ENCODE data around the gene CDH18.
"Not testable (repeated sequence)": the region's sequence is repeated elsewhere in the genome, so short reads cannot be mapped to it uniquely, and the experiment has no call there.

The CDH18 gene

GRCh38 chr5:19859020-19859419 is 129.0 kb downstream of the CDH18 start:
- no peak overlapping the region for H3K27ac Mint-ChIP-seq
- no peaks in the 10 kb centered on the region for H3K36me3 Mint-ChIP-seq
- DNase-seq: no peak
- no peaks in the 10 kb centered on the region for H3K27me3 Mint-ChIP-seq
- peaks cover 23% of the 10 kb centered on the region for H3K9me3 Mint-ChIP-seq
- no peaks in the 10 kb centered on the region for H3K4me1 Mint-ChIP-seq
- no peak overlapping the region for H3K4me3 Mint-ChIP-seq
- CTCF ChIA-PET: no interaction called here

GRCh38 chr5:19855931-19856330 is 132.1 kb downstream of the CDH18 start:
- CTCF ChIA-PET: no interaction called here
- Mint-ChIP-seq H3K9me3 (peaks cover 6% of the 10 kb centered on the region), H3K4me3 (no peak overlapping the region), H3K36me3 (no peaks in the 10 kb centered on the region), H3K4me1 (no peaks in the 10 kb centered on the region), H3K27ac (no peak overlapping the region), H3K27me3 (no peaks in the 10 kb centered on the region)
- DNase-seq: no peak

- peaks cover 6% of the 10 kb centered on the region for H3K9me3 Mint-ChIP-seq
Measured at GRCh38 chr5:19855453-19855852, 132.5 kb downstream of the CDH18 start.

GRCh38 chr5:19855031-19855430 is 133.0 kb downstream of the CDH18 start:
- H3K4me3 Mint-ChIP-seq: no peak overlapping the region
- H3K9me3 Mint-ChIP-seq: peaks cover 6% of the 10 kb centered on the region
- DNase-seq: no peak
- H3K27ac Mint-ChIP-seq: no peak overlapping the region
- CTCF ChIA-PET: no interaction called here
- H3K36me3 Mint-ChIP-seq: no peaks in the 10 kb centered on the region
- no peaks in the 10 kb centered on the region for H3K4me1 Mint-ChIP-seq
- no peaks in the 10 kb centered on the region for H3K27me3 Mint-ChIP-seq

More at GRCh38 chr5:19855453-19855852, 132.5 kb downstream of the CDH18 start:
- H3K4me1 Mint-ChIP-seq: no peaks in the 10 kb centered on the region
- DNase-seq: no peak
- no peak overlapping the region for H3K27ac Mint-ChIP-seq
- CTCF ChIA-PET: no interaction called here
- H3K4me3 Mint-ChIP-seq: no peak overlapping the region
- no peaks in the 10 kb centered on the region for H3K27me3 Mint-ChIP-seq
- no peaks in the 10 kb centered on the region for H3K36me3 Mint-ChIP-seq

GRCh38 chr5:19853616-19854240 is 134.3 kb downstream of the CDH18 start:
- Mint-ChIP-seq H3K4me3 (no peak overlapping the region), H3K27ac (no peak overlapping the region), H3K36me3 (no peaks in the 10 kb centered on the region), H3K27me3 (no peaks in the 10 kb centered on the region), H3K9me3 (peaks cover 6% of the 10 kb centered on the region), H3K4me1 (no peaks in the 10 kb centered on the region)
- CTCF ChIA-PET: no interaction called here
- DNase-seq: no peak

GRCh38 chr5:19837536-19838174 is 150.3 kb downstream of the CDH18 start:
- Mint-ChIP-seq H3K9me3 (peaks cover 21% of the 10 kb centered on the region), H3K27ac (no peak overlapping the region), H3K4me3 (no peak overlapping the region), H3K27me3 (no peaks in the 10 kb centered on the region), H3K36me3 (no peaks in the 10 kb centered on the region), H3K4me1 (no peaks in the 10 kb centered on the region)
- DNase-seq: no peak
- CTCF ChIA-PET: no interaction called here

- H3K27ac Mint-ChIP-seq: no peak overlapping the region
- H3K36me3 Mint-ChIP-seq: no peaks in the 10 kb centered on the region
- DNase-seq: no peak
- no peak overlapping the region for H3K4me3 Mint-ChIP-seq
- H3K4me1 Mint-ChIP-seq: no peaks in the 10 kb centered on the region
- CTCF ChIA-PET: no interaction called here
- H3K27me3 Mint-ChIP-seq: no peaks in the 10 kb centered on the region
- H3K9me3 Mint-ChIP-seq: peaks cover 23% of the 10 kb centered on the region
Measured at GRCh38 chr5:19835442-19835841, 152.6 kb downstream of the CDH18 start.

GRCh38 chr5:19812720-19813119 is 175.3 kb downstream of the CDH18 start:
- H3K27me3 Mint-ChIP-seq, H3K9me3 Mint-ChIP-seq, H3K4me1 Mint-ChIP-seq, H3K36me3 Mint-ChIP-seq, H3K4me3 Mint-ChIP-seq, H3K27ac Mint-ChIP-seq, DNase-seq, CTCF ChIA-PET: not testable (repeated sequence)

- CTCF ChIA-PET: no interaction called here
Measured at GRCh38 chr5:19806756-19807155, 181.2 kb downstream of the CDH18 start.

GRCh38 chr5:19802686-19803085 is 185.3 kb downstream of the CDH18 start:
- Mint-ChIP-seq H3K27me3 (no peaks in the 10 kb centered on the region), H3K9me3 (peaks cover 6% of the 10 kb centered on the region), H3K4me1 (no peaks in the 10 kb centered on the region), H3K36me3 (no peaks in the 10 kb centered on the region), H3K27ac (no peak overlapping the region), H3K4me3 (no peak overlapping the region)
- CTCF ChIA-PET: no interaction called here
- no peak for DNase-seq

More at GRCh38 chr5:19806756-19807155, 181.2 kb downstream of the CDH18 start:
- H3K4me1 Mint-ChIP-seq: no peaks in the 10 kb centered on the region
- H3K4me3 Mint-ChIP-seq: no peak overlapping the region
- no peak overlapping the region for H3K27ac Mint-ChIP-seq
- peaks cover 8% of the 10 kb centered on the region for H3K9me3 Mint-ChIP-seq
- H3K36me3 Mint-ChIP-seq: no peaks in the 10 kb centered on the region
- no peaks in the 10 kb centered on the region for H3K27me3 Mint-ChIP-seq
- DNase-seq: no peak

GRCh38 chr5:19795218-19795617 is 192.8 kb downstream of the CDH18 start:
- Mint-ChIP-seq H3K27ac (no peak overlapping the region), H3K4me1 (no peaks in the 10 kb centered on the region), H3K4me3 (no peak overlapping the region), H3K27me3 (no peaks in the 10 kb centered on the region), H3K36me3 (no peaks in the 10 kb centered on the region), H3K9me3 (no peaks in the 10 kb centered on the region)
- CTCF ChIA-PET: no interaction called here
- DNase-seq: no peak

GRCh38 chr5:19790829-19791466 is 197.1 kb downstream of the CDH18 start:
- CTCF ChIA-PET: no interaction called here
- H3K27ac Mint-ChIP-seq: no peak overlapping the region
- no peaks in the 10 kb centered on the region for H3K4me1 Mint-ChIP-seq
- no peak for DNase-seq
- H3K27me3 Mint-ChIP-seq: no peaks in the 10 kb centered on the region
- H3K36me3 Mint-ChIP-seq: no peaks in the 10 kb centered on the region
- H3K9me3 Mint-ChIP-seq: peaks cover 6% of the 10 kb centered on the region
- H3K4me3 Mint-ChIP-seq: no peak overlapping the region

- CTCF ChIA-PET: no interaction called here
- Mint-ChIP-seq H3K9me3 (peaks cover 12% of the 10 kb centered on the region), H3K27me3 (no peaks in the 10 kb centered on the region), H3K4me3 (no peak overlapping the region), H3K27ac (no peak overlapping the region), H3K4me1 (no peaks in the 10 kb centered on the region), H3K36me3 (no peaks in the 10 kb centered on the region)
- no peak for DNase-seq
Measured at GRCh38 chr5:19782566-19782965, 205.4 kb downstream of the CDH18 start.

GRCh38 chr5:19777363-19777762 is 210.6 kb downstream of the CDH18 start:
- Mint-ChIP-seq H3K4me1 (no peaks in the 10 kb centered on the region), H3K27ac (no peak overlapping the region), H3K4me3 (no peak overlapping the region), H3K9me3 (peaks cover 9% of the 10 kb centered on the region), H3K36me3 (no peaks in the 10 kb centered on the region), H3K27me3 (no peaks in the 10 kb centered on the region)
- DNase-seq: no peak
- CTCF ChIA-PET: no interaction called here

- H3K4me3 Mint-ChIP-seq, H3K4me1 Mint-ChIP-seq, H3K36me3 Mint-ChIP-seq, H3K9me3 Mint-ChIP-seq, CTCF ChIA-PET, DNase-seq, H3K27ac Mint-ChIP-seq, H3K27me3 Mint-ChIP-seq: not testable (repeated sequence)
Measured at GRCh38 chr5:19776886-19777285, 211.1 kb downstream of the CDH18 start.
